Measurements from ENCODE around the gene SSH2. TPM values are rescaled to one million over a fixed set of nuclear protein-coding genes. Genes with fewer than 3 reads are reported as not detected.

Gene SSH2
- total and polyA plus RNA-seq, 2 donors (not counting 1 experiment from before 2014, with no cell fraction given): 51.5 to 183 TPM

- Histone ChIP-seq H4K20me1 (ENCODE audit: control insufficient read depth, insufficient read depth, low read length, poor library complexity, severe bottlenecking) (peaks cover 28% of the 10 kb centered on the region), H3K36me3 (replicated peaks in 1 of 2; ENCODE audit: control extremely low read depth in 1 of 2, control insufficient read depth in 1 of 2, extremely low read depth in 1 of 2, insufficient read depth in 2 of 2, low read length in 1 of 2) (peaks cover 5 to 11% of the 10 kb centered on the region in 2 experiments), H3K27me3 (replicated peaks in 1 of 4; ENCODE audit: control extremely low read depth in 1 of 4, control insufficient read depth in 3 of 4, insufficient read depth in 4 of 4, low read length in 3 of 4) (no peaks in the 10 kb centered on the region), H3K27ac (ENCODE audit: low read length in 2 of 2) (peak overlapping the region; percentile 80 to 83), H3K79me2 (ENCODE audit: control insufficient read depth, insufficient read depth, low read length) (peaks cover 64% of the 10 kb centered on the region), H3K4me2 (replicated peaks; ENCODE audit: low read depth, low read length, poor library complexity, severe bottlenecking) (peak overlapping the region; percentile 82), H3K9ac (ENCODE audit: low read length) (peak overlapping the region; percentile 89), H2AFZ (ENCODE audit: insufficient read depth, low read depth, low read length, poor library complexity, severe bottlenecking) (peak overlapping the region; percentile 70), H3K4me3 (ENCODE audit: control extremely low read depth in 1 of 5, extremely low read depth in 1 of 5, insufficient read depth in 1 of 5, low read depth in 2 of 5, low read length in 4 of 5) (peak overlapping the region; percentile 83 to 96 (median 94)), H3K4me1 (ENCODE audit: control insufficient read depth in 2 of 2, insufficient read depth in 2 of 2, low read length in 2 of 2) (peaks cover 34 to 41% of the 10 kb centered on the region in 2 donors), H3K9me3 (ENCODE audit: control extremely low read depth in 1 of 3, control insufficient read depth in 2 of 3, insufficient read depth in 1 of 3, low read length in 2 of 3) (no peaks in the 10 kb centered on the region)
- Mint-ChIP-seq H3K4me3 (peak overlapping the region; percentile 90), H3K27me3 (no peaks in the 10 kb centered on the region), H3K9me3 (ENCODE audit: insufficient read depth) (no peaks in the 10 kb centered on the region), H3K4me1 (peaks cover 38% of the 10 kb centered on the region), H3K27ac (peak overlapping the region; percentile 87)
- DNase-seq (peak; percentile 85), ATAC-seq (ENCODE audit: low read depth) (peak; percentile 55)
- intact Hi-C loops (cut with micrococcal nuclease): loop anchor here (1.0 to 5.0 kb wide), 12 partner anchors 12 to 468 kb away; partner anchors contain the start of genes ABHD15, ANKRD13B, NUFIP2 and SSH2
- TF ChIP-seq CTCF (IDR thresholded peaks at IDR 0.05) (no peak), EZH2 (IDR thresholded peaks at IDR 0.05; ENCODE audit: borderline replicate concordance, insufficient read depth, low read depth, low read length, poor library complexity, severe bottlenecking) (no peak)
- POLR2A ChIA-PET: interaction anchor here (0.6 to 3.5 kb wide), 13 partner anchors 9 to 1548 kb away, joined by 3 to 31 read pairs (median 6); partner anchors contain the start of gene SSH2
- CTCF ChIA-PET: interaction anchor here (0.6 to 13.6 kb wide), 21 partner anchors 10 to 205 kb away, joined by 3 to 103 read pairs (median 4); partner anchors contain the start of gene ANKRD13B
- 0% methylated on average over 13 of the region's 20 CpGs for WGBS (ENCODE audit: insufficient coverage)
Measured at GRCh38 chr17:29760279-29761039, 169.6 kb downstream of the SSH2 start.

Measured in B cell (primary cell).